SK-N-SH treated with all-trans-retinoic acid at 6 μM for 48 hours (cell line): Measurements from ENCODE around the gene LPCAT3.
A peak's percentile ranks its signal among the peaks of the same experiment; 100 is the strongest.

ENCODE experiments used
- ATAC-seq: fragments of 200-7000 bp; cut with Tn5 transposase; 3 replicates; pipeline ENCODE4 v1.9.1; 2020; ENCODE audit warnings: mild to moderate bottlenecking, moderate library complexity
- BACH2 ChIP-seq: fragments of 250-450 bp; sonication (Bioruptor Pico); IDR thresholded peaks from 2 replicates; pipeline ENCODE4 v1.9.0; 2021; ENCODE audit warnings: mild to moderate bottlenecking, borderline replicate concordance
- CSDC2 ChIP-seq: fragments of 250-450 bp; sonication (Bioruptor Pico); IDR thresholded peaks from 2 replicates; pipeline ENCODE4 v1.5.0; 2020; ENCODE audit warnings: mild to moderate bottlenecking, moderate library complexity
- GLIS3 ChIP-seq: fragments of 250-450 bp; sonication (Bioruptor Pico); IDR thresholded peaks from 2 replicates; pipeline ENCODE4 v1.5.0; 2020; ENCODE audit warnings: mild to moderate bottlenecking, moderate library complexity
- ISL1 ChIP-seq: fragments of 250-450 bp; sonication (Bioruptor Pico); IDR thresholded peaks from 2 replicates; pipeline ENCODE4 v2.1.2; 2022; ENCODE audit warnings: mild to moderate bottlenecking, moderate library complexity
- OSR1 ChIP-seq: fragments of 250-450 bp; sonication (Bioruptor Pico); IDR thresholded peaks from 2 replicates; pipeline ENCODE4 v1.8.0; 2022; ENCODE audit warnings: moderate library complexity, mild to moderate bottlenecking, inconsistent platforms
- PPARA ChIP-seq: fragments of 250-450 bp; sonication (Bioruptor Pico); IDR thresholded peaks from 2 replicates; pipeline ENCODE4 v1.5.0; 2020; ENCODE audit warnings: mild to moderate bottlenecking, borderline replicate concordance
- RARB ChIP-seq: fragments of 250-450 bp; sonication (Bioruptor Pico); IDR thresholded peaks from 2 replicates; pipeline ENCODE4 v1.8.0; 2021; ENCODE audit warnings: mild to moderate bottlenecking, moderate library complexity
- TCF4 ChIP-seq: fragments of 250-450 bp; sonication (Bioruptor Pico); IDR thresholded peaks from 2 replicates; pipeline ENCODE4 v1.8.0; 2021; ENCODE audit warnings: mild to moderate bottlenecking, moderate library complexity, borderline replicate concordance
- TOX ChIP-seq: fragments of 250-450 bp; sonication (Bioruptor Pico); IDR thresholded peaks from 2 replicates; pipeline ENCODE4 v1.8.0; 2021; ENCODE audit warnings: mild to moderate bottlenecking, moderate library complexity, borderline replicate concordance
- ZC3H10 ChIP-seq: fragments of 250-450 bp; sonication (Bioruptor Pico); IDR thresholded peaks from 2 replicates; pipeline ENCODE4 v1.5.1; 2021; ENCODE audit warnings: mild to moderate bottlenecking, moderate library complexity
- ZFP3 ChIP-seq: fragments of 250-450 bp; sonication (Bioruptor Pico); IDR thresholded peaks from 2 replicates; pipeline ENCODE4 v1.5.0; 2020; ENCODE audit warnings: mild to moderate bottlenecking, moderate library complexity
- ZFP30 ChIP-seq: fragments of 450-650 bp; formaldehyde crosslinking; IDR thresholded peaks from 2 replicates; pipeline ENCODE4 v1.5.0; 2022; ENCODE audit warnings: mild to moderate bottlenecking, moderate library complexity
- ZNF565 ChIP-seq: fragments of 450-650 bp; formaldehyde crosslinking; conservative IDR thresholded peaks from 2 replicates; pipeline ENCODE4 v1.5.0; 2020; ENCODE audit warnings: low read depth, mild to moderate bottlenecking, moderate library complexity
- ZNF70 ChIP-seq: fragments of 450-650 bp; formaldehyde crosslinking; IDR thresholded peaks from 2 replicates; pipeline ENCODE4 v1.5.0; 2020; ENCODE audit warnings: mild to moderate bottlenecking, moderate library complexity
- ZNF8 ChIP-seq: fragments of 450-650 bp; formaldehyde crosslinking; IDR thresholded peaks from 2 replicates; pipeline ENCODE4 v1.5.0; 2020; ENCODE audit warnings: mild to moderate bottlenecking, moderate library complexity
- TF ChIP-seq, protein P1 (sequence below): fragments of 250-450 bp; sonication (Bioruptor Pico); IDR thresholded peaks from 2 replicates; pipeline ENCODE4 v1.8.0; 2020; ENCODE audit warnings: mild to moderate bottlenecking, moderate library complexity, borderline replicate concordance
- TF ChIP-seq, protein P2 (sequence below): fragments of 250-450 bp; sonication (Bioruptor Pico); IDR thresholded peaks from 2 replicates; pipeline ENCODE4 v1.5.0; 2020; ENCODE audit warnings: mild to moderate bottlenecking, moderate library complexity
- TF ChIP-seq, protein P3 (sequence below): fragments of 250-450 bp; sonication (Bioruptor Pico); IDR thresholded peaks from 2 replicates; pipeline ENCODE4 v1.5.1; 2021; ENCODE audit warnings: mild to moderate bottlenecking, moderate library complexity
- TF ChIP-seq, protein P4 (sequence below): fragments of 250-450 bp; sonication (Bioruptor Pico); IDR thresholded peaks from 2 replicates; pipeline ENCODE4 v1.8.0; 2021; ENCODE audit warnings: low read depth, mild to moderate bottlenecking, moderate library complexity, borderline replicate concordance
- TF ChIP-seq, protein P5 (sequence below): fragments of 250-450 bp; sonication (Bioruptor Pico); IDR thresholded peaks from 2 replicates; pipeline ENCODE4 v1.5.1; 2020; ENCODE audit warnings: low read depth, mild to moderate bottlenecking, moderate library complexity

LPCAT3 gene

DNA sequence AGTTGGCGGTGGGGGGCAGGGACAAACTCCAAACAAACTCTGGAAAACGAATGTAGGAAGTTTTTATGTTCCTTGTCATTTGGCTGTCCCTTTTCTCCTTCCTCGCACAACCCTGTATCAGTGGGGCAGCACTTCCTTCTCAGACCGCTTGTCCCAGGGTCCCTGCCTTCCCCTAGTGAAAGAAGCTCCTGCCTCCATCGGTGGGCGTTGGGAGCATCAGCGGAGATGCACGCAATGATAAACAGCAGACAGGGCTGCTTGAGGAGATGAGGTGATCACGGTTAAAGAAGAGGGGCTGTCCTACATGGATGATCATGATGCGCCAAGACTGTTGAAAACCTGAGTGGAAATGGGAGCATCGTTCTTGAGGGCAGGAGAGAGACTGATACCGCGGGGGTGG lies 42.9 kb upstream of the LPCAT3 start:
- no peak for TF ChIP-seq TCF4 (CRISPR knock-in tag)
- ATAC-seq: no peak

DNA sequence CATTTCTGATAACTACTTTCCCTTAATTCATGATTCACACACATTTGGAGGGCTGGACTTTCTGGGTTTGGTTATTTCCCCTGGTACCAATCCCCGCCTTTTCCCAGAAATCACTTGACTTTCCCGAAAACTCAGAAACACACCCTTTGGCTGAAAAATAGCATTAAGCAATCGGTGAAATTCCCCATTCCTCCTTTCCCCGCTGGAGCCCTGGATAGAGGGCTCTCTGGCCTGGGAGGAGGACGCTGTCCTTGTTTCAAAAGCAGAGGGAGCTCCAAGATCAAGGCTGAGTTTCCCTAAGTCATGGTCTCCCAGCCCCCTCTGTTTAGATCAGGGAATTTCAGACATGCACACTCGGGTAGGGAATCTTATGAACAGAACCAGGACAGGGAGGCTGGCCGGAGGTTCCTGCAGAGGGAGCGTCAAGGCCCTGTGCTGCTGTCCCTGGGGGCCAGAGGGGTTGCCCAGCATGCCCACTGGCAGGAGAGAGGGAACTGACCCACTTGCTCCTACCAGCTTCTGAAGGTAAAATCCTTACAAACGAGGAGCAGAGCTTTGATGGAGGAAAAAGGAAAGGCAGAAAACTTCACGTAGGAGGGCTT lies 42.2 kb upstream of the LPCAT3 start, which contains the start of gene C1S:
Gene C1S, plus strand, starts transcription at position 366 of the 602 bp plus-strand sequence. CDS start 1,195 bp downstream, outside the sequence.
- peak; percentile 98 for ATAC-seq

DNA sequence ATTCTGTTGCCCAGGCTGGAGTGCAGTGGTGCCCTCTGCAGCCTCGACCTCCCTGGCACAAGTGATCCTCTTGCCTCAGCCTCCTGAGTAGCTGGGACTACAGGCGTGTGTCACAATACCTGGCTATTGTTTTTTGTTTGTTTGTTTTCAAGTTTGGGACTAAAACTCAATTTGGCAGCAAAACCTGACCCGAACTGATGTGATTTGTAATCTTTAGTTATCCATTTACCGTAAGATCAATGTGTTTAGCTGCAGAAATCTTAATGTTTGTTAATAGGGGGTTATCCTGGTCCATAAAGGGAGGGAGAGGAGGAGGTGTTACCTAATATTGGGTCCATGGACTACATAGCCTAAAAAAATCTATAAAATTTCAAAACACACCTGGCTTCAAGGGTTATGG lies 41.5 kb upstream of the LPCAT3 start:
- ATAC-seq: no peak
- TF ChIP-seq, protein P1, sequence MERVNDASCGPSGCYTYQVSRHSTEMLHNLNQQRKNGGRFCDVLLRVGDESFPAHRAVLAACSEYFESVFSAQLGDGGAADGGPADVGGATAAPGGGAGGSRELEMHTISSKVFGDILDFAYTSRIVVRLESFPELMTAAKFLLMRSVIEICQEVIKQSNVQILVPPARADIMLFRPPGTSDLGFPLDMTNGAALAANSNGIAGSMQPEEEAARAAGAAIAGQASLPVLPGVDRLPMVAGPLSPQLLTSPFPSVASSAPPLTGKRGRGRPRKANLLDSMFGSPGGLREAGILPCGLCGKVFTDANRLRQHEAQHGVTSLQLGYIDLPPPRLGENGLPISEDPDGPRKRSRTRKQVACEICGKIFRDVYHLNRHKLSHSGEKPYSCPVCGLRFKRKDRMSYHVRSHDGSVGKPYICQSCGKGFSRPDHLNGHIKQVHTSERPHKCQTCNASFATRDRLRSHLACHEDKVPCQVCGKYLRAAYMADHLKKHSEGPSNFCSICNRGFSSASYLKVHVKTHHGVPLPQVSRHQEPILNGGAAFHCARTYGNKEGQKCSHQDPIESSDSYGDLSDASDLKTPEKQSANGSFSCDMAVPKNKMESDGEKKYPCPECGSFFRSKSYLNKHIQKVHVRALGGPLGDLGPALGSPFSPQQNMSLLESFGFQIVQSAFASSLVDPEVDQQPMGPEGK: no peak
- TF ChIP-seq ZC3H10 (CRISPR knock-in tag) (no peak), ZNF565 (no peak), BACH2 (CRISPR knock-in tag) (no peak), PPARA (CRISPR knock-in tag) (no peak), ZFP30 (no peak), GLIS3 (CRISPR knock-in tag) (no peak)
- TF ChIP-seq, protein P2, sequence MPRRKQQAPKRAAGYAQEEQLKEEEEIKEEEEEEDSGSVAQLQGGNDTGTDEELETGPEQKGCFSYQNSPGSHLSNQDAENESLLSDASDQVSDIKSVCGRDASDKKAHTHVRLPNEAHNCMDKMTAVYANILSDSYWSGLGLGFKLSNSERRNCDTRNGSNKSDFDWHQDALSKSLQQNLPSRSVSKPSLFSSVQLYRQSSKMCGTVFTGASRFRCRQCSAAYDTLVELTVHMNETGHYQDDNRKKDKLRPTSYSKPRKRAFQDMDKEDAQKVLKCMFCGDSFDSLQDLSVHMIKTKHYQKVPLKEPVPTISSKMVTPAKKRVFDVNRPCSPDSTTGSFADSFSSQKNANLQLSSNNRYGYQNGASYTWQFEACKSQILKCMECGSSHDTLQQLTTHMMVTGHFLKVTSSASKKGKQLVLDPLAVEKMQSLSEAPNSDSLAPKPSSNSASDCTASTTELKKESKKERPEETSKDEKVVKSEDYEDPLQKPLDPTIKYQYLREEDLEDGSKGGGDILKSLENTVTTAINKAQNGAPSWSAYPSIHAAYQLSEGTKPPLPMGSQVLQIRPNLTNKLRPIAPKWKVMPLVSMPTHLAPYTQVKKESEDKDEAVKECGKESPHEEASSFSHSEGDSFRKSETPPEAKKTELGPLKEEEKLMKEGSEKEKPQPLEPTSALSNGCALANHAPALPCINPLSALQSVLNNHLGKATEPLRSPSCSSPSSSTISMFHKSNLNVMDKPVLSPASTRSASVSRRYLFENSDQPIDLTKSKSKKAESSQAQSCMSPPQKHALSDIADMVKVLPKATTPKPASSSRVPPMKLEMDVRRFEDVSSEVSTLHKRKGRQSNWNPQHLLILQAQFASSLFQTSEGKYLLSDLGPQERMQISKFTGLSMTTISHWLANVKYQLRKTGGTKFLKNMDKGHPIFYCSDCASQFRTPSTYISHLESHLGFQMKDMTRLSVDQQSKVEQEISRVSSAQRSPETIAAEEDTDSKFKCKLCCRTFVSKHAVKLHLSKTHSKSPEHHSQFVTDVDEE (CRISPR knock-in tag): no peak

More for the DNA sequence above, 42.2 kb upstream of the LPCAT3 start, which contains the start of gene C1S:
- TF ChIP-seq OSR1 (CRISPR knock-in tag) (no peak), PPARA (CRISPR knock-in tag) (no peak), TOX (CRISPR knock-in tag) (no peak)

DNA sequence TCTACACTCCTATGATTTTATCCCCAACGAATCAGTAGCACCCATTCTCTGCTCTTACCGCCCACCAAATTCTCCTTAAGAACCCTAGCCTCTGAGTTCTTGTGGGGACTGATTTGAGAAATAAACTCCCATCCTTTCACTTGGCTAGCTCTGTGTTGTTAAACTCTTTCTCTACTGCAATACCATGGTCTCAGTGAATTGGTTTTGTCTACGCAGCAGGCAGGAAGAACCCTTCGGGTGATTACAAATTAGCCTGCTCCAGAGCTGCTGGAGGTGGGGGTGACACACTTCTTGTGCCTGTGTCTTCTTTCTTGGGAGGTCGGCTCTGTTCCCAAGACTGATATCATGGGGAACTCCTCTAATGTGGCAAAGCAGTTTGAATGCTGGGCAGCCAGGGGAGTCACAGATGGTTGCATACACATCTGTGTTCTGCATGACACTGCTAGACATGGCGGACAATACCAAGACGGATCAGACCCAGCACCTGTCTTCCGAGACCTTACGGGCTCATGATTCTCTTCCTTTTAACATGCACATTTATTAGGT lies 40.6 kb upstream of the LPCAT3 start:
- no peak for TF ChIP-seq ZFP3 (CRISPR knock-in tag)
- no peak for TF ChIP-seq ZNF8
- no peak for TF ChIP-seq PPARA (CRISPR knock-in tag)
- TF ChIP-seq OSR1 (CRISPR knock-in tag): no peak
- TF ChIP-seq, protein P2 (CRISPR knock-in tag): no peak
- TF ChIP-seq ISL1 (CRISPR knock-in tag): no peak
- TF ChIP-seq, protein P3, sequence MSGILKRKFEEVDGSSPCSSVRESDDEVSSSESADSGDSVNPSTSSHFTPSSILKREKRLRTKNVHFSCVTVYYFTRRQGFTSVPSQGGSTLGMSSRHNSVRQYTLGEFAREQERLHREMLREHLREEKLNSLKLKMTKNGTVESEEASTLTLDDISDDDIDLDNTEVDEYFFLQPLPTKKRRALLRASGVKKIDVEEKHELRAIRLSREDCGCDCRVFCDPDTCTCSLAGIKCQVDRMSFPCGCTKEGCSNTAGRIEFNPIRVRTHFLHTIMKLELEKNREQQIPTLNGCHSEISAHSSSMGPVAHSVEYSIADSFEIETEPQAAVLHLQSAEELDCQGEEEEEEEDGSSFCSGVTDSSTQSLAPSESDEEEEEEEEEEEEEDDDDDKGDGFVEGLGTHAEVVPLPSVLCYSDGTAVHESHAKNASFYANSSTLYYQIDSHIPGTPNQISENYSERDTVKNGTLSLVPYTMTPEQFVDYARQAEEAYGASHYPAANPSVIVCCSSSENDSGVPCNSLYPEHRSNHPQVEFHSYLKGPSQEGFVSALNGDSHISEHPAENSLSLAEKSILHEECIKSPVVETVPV (CRISPR knock-in tag): no peak
- no peak for TF ChIP-seq GLIS3 (CRISPR knock-in tag)
- no peak for TF ChIP-seq TCF4 (CRISPR knock-in tag)
- TF ChIP-seq ZFP30: no peak
- TF ChIP-seq, protein P4, sequence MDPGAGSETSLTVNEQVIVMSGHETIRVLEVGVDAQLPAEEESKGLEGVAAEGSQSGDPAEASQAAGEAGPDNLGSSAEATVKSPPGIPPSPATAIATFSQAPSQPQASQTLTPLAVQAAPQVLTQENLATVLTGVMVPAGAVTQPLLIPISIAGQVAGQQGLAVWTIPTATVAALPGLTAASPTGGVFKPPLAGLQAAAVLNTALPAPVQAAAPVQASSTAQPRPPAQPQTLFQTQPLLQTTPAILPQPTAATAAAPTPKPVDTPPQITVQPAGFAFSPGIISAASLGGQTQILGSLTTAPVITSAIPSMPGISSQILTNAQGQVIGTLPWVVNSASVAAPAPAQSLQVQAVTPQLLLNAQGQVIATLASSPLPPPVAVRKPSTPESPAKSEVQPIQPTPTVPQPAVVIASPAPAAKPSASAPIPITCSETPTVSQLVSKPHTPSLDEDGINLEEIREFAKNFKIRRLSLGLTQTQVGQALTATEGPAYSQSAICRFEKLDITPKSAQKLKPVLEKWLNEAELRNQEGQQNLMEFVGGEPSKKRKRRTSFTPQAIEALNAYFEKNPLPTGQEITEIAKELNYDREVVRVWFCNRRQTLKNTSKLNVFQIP (CRISPR knock-in tag): no peak
- no peak for TF ChIP-seq CSDC2 (CRISPR knock-in tag)
- TF ChIP-seq TOX (CRISPR knock-in tag): no peak
- TF ChIP-seq RARB (CRISPR knock-in tag): no peak
- TF ChIP-seq, protein P5, sequence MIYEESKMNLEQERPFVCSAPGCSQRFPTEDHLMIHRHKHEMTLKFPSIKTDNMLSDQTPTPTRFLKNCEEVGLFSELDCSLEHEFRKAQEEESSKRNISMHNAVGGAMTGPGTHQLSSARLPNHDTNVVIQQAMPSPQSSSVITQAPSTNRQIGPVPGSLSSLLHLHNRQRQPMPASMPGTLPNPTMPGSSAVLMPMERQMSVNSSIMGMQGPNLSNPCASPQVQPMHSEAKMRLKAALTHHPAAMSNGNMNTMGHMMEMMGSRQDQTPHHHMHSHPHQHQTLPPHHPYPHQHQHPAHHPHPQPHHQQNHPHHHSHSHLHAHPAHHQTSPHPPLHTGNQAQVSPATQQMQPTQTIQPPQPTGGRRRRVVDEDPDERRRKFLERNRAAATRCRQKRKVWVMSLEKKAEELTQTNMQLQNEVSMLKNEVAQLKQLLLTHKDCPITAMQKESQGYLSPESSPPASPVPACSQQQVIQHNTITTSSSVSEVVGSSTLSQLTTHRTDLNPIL: no peak
- no peak for TF ChIP-seq ZNF70
- TF ChIP-seq, protein P1: no peak
- no peak for TF ChIP-seq ZNF565
- ATAC-seq: no peak
